ENCODE results near the gene VSTM4.

VSTM4 gene

GRCh38 chr10:48983648-48984351 is 131.5 kb downstream of the VSTM4 start:
- ATAC-seq (replicated peaks; ENCODE audit: extremely low read depth, poor library complexity, severe bottlenecking) (no peak), DNase-seq (ENCODE audit: low spot score in 2 of 2) (no peak)
- Mint-ChIP-seq H3K27ac (ENCODE audit: low read depth) (no peak overlapping the region), H3K36me3 (ENCODE audit: insufficient read depth) (peaks cover 4% of the 10 kb centered on the region), H3K4me1 (no peaks in the 10 kb centered on the region), H3K4me3 (no peak overlapping the region), H3K9me3 (no peaks in the 10 kb centered on the region), H3K27me3 (no peaks in the 10 kb centered on the region)

- H3K4me3 Mint-ChIP-seq: no peak overlapping the region
Measured at GRCh38 chr10:48982584-48982983, 132.7 kb downstream of the VSTM4 start.

GRCh38 chr10:48981310-48981907 is 133.9 kb downstream of the VSTM4 start:
- ATAC-seq (replicated peaks; ENCODE audit: extremely low read depth, poor library complexity, severe bottlenecking): no peak

More at GRCh38 chr10:48982584-48982983, 132.7 kb downstream of the VSTM4 start:
- no peak overlapping the region for H3K27ac Mint-ChIP-seq (ENCODE audit: low read depth)
- no peaks in the 10 kb centered on the region for H3K27me3 Mint-ChIP-seq
- H3K9me3 Mint-ChIP-seq: no peaks in the 10 kb centered on the region
- no peaks in the 10 kb centered on the region for H3K4me1 Mint-ChIP-seq
- H3K36me3 Mint-ChIP-seq (ENCODE audit: insufficient read depth): peaks cover 4% of the 10 kb centered on the region
- no peak for ATAC-seq (replicated peaks; ENCODE audit: extremely low read depth, poor library complexity, severe bottlenecking)
- no peak for DNase-seq (ENCODE audit: low spot score in 2 of 2)

GRCh38 chr10:48978318-48978717 is 137.0 kb downstream of the VSTM4 start:
- H3K27me3 Mint-ChIP-seq: no peaks in the 10 kb centered on the region
- no peak overlapping the region for H3K27ac Mint-ChIP-seq (ENCODE audit: low read depth)
- peaks cover 4% of the 10 kb centered on the region for H3K36me3 Mint-ChIP-seq (ENCODE audit: insufficient read depth)
- ATAC-seq (replicated peaks; ENCODE audit: extremely low read depth, poor library complexity, severe bottlenecking) (no peak), DNase-seq (ENCODE audit: low spot score in 2 of 2) (no peak)
- H3K9me3 Mint-ChIP-seq: no peaks in the 10 kb centered on the region
- H3K4me3 Mint-ChIP-seq: no peak overlapping the region
- H3K4me1 Mint-ChIP-seq: no peaks in the 10 kb centered on the region

More at GRCh38 chr10:48981310-48981907, 133.9 kb downstream of the VSTM4 start:
- peaks cover 4% of the 10 kb centered on the region for H3K36me3 Mint-ChIP-seq (ENCODE audit: insufficient read depth)
- no peak overlapping the region for H3K4me3 Mint-ChIP-seq
- no peaks in the 10 kb centered on the region for H3K27me3 Mint-ChIP-seq
- no peaks in the 10 kb centered on the region for H3K4me1 Mint-ChIP-seq
- DNase-seq (ENCODE audit: low spot score in 2 of 2): no peak
- H3K9me3 Mint-ChIP-seq: no peaks in the 10 kb centered on the region
- no peak overlapping the region for H3K27ac Mint-ChIP-seq (ENCODE audit: low read depth)

- DNase-seq (ENCODE audit: low spot score in 2 of 2) (no peak), ATAC-seq (replicated peaks; ENCODE audit: extremely low read depth, poor library complexity, severe bottlenecking) (no peak)
- H3K4me3 Mint-ChIP-seq: no peak overlapping the region
- H3K27ac Mint-ChIP-seq (ENCODE audit: low read depth): no peak overlapping the region
- no peaks in the 10 kb centered on the region for H3K9me3 Mint-ChIP-seq
- peaks cover 1% of the 10 kb centered on the region for H3K36me3 Mint-ChIP-seq (ENCODE audit: insufficient read depth)
- H3K4me1 Mint-ChIP-seq: no peaks in the 10 kb centered on the region
- H3K27me3 Mint-ChIP-seq: peaks cover 8% of the 10 kb centered on the region
Measured at GRCh38 chr10:48976196-48976595, 139.1 kb downstream of the VSTM4 start.

- peaks cover 8% of the 10 kb centered on the region for H3K27me3 Mint-ChIP-seq
- DNase-seq (ENCODE audit: low spot score in 2 of 2) (no peak), ATAC-seq (replicated peaks; ENCODE audit: extremely low read depth, poor library complexity, severe bottlenecking) (no peak)
- H3K27ac Mint-ChIP-seq (ENCODE audit: low read depth): no peak overlapping the region
- no peak overlapping the region for H3K4me3 Mint-ChIP-seq
- peaks cover 1% of the 10 kb centered on the region for H3K36me3 Mint-ChIP-seq (ENCODE audit: insufficient read depth)
- H3K4me1 Mint-ChIP-seq: no peaks in the 10 kb centered on the region
- no peaks in the 10 kb centered on the region for H3K9me3 Mint-ChIP-seq
Measured at GRCh38 chr10:48974510-48975156, 140.7 kb downstream of the VSTM4 start.

GRCh38 chr10:48973065-48973464 is 142.3 kb downstream of the VSTM4 start:
- peaks cover 1% of the 10 kb centered on the region for H3K36me3 Mint-ChIP-seq (ENCODE audit: insufficient read depth)
- DNase-seq (ENCODE audit: low spot score in 2 of 2): no peak

GRCh38 chr10:48970654-48971053 is 144.7 kb downstream of the VSTM4 start:
- no peaks in the 10 kb centered on the region for H3K9me3 Mint-ChIP-seq
- no peaks in the 10 kb centered on the region for H3K4me1 Mint-ChIP-seq
- no peak overlapping the region for H3K27ac Mint-ChIP-seq (ENCODE audit: low read depth)
- DNase-seq (ENCODE audit: low spot score in 2 of 2) (no peak), ATAC-seq (replicated peaks; ENCODE audit: extremely low read depth, poor library complexity, severe bottlenecking) (no peak)
- no peak overlapping the region for H3K4me3 Mint-ChIP-seq
- peaks cover 1% of the 10 kb centered on the region for H3K36me3 Mint-ChIP-seq (ENCODE audit: insufficient read depth)
- peaks cover 8% of the 10 kb centered on the region for H3K27me3 Mint-ChIP-seq

More at GRCh38 chr10:48973065-48973464, 142.3 kb downstream of the VSTM4 start:
- Mint-ChIP-seq H3K27ac (ENCODE audit: low read depth) (no peak overlapping the region), H3K27me3 (peaks cover 8% of the 10 kb centered on the region), H3K4me3 (no peak overlapping the region), H3K9me3 (no peaks in the 10 kb centered on the region), H3K4me1 (no peaks in the 10 kb centered on the region)
- no peak for ATAC-seq (replicated peaks; ENCODE audit: extremely low read depth, poor library complexity, severe bottlenecking)

- H3K9me3 Mint-ChIP-seq: no peaks in the 10 kb centered on the region
- no peaks in the 10 kb centered on the region for H3K4me1 Mint-ChIP-seq
- H3K4me3 Mint-ChIP-seq: no peak overlapping the region
- DNase-seq (ENCODE audit: low spot score in 2 of 2) (no peak), ATAC-seq (replicated peaks; ENCODE audit: extremely low read depth, poor library complexity, severe bottlenecking) (no peak)
- H3K36me3 Mint-ChIP-seq (ENCODE audit: insufficient read depth): peaks cover 1% of the 10 kb centered on the region
- H3K27ac Mint-ChIP-seq (ENCODE audit: low read depth): no peak overlapping the region
- H3K27me3 Mint-ChIP-seq: peaks cover 8% of the 10 kb centered on the region
Measured at GRCh38 chr10:48970046-48970445, 145.3 kb downstream of the VSTM4 start.

GRCh38 chr10:48968036-48968435 is 147.3 kb downstream of the VSTM4 start:
- H3K27ac Mint-ChIP-seq (ENCODE audit: low read depth): no peak overlapping the region
- DNase-seq (ENCODE audit: low spot score in 2 of 2) (no peak), ATAC-seq (replicated peaks; ENCODE audit: extremely low read depth, poor library complexity, severe bottlenecking) (no peak)
- H3K27me3 Mint-ChIP-seq: peaks cover 5% of the 10 kb centered on the region
- H3K4me3 Mint-ChIP-seq: no peak overlapping the region
- no peaks in the 10 kb centered on the region for H3K9me3 Mint-ChIP-seq
- no peaks in the 10 kb centered on the region for H3K4me1 Mint-ChIP-seq
- H3K36me3 Mint-ChIP-seq (ENCODE audit: insufficient read depth): peaks cover 1% of the 10 kb centered on the region

- Mint-ChIP-seq H3K9me3 (no peaks in the 10 kb centered on the region), H3K4me1 (no peaks in the 10 kb centered on the region), H3K4me3 (no peak overlapping the region), H3K27ac (ENCODE audit: low read depth) (no peak overlapping the region), H3K36me3 (ENCODE audit: insufficient read depth) (peaks cover 1% of the 10 kb centered on the region), H3K27me3 (no peaks in the 10 kb centered on the region)
- no peak for ATAC-seq (replicated peaks; ENCODE audit: extremely low read depth, poor library complexity, severe bottlenecking)
- no peak for DNase-seq (ENCODE audit: low spot score in 2 of 2)
Measured at GRCh38 chr10:48965460-48965859, 149.9 kb downstream of the VSTM4 start.
